Measurements from ENCODE around the gene COL25A1. TPM values are rescaled to one million over a fixed set of nuclear protein-coding genes. Genes with fewer than 3 reads are reported as not detected.

The COL25A1 gene
- total RNA-seq, 1 experiment from 2014 or later: not detected

DNA sequence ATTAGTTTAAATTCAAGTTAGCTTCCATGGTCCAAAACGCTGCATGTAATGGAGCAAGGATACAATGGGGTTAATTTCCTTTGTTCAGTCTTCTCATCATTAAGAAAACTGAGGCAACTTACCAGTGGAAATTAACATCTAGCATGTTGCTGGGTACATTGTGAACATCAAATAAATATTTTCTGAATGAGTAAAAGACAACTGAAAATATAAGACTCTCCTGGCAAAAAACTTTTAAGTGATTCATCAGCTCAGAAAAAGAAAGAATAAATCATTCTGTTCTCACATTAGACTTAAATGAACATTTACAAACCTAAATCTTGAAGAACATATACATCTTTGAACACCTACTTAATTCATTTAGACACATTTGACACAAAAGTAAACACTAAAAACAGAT, 401.2 kb downstream of the COL25A1 start:
- DNase-seq (ENCODE audit: low read depth, low spot score): no peak
- intact Hi-C loops (cut with micrococcal nuclease; ENCODE audit: unreplicated experiment): no loop called here
- H3K9me3 ChIP-seq (ENCODE audit: control insufficient read depth, insufficient read depth, low read depth, low read length): no peaks in the 10 kb centered on the region
- H3K4me1 ChIP-seq (ENCODE audit: control insufficient read depth, insufficient read depth, low read length): no peaks in the 10 kb centered on the region
- ATAC-seq: no peak
- no peaks in the 10 kb centered on the region for H3K27me3 ChIP-seq (ENCODE audit: control insufficient read depth, insufficient read depth, low read length)
- ChIA-PET CTCF (no interaction called here), POLR2A (no interaction called here)
- no peak for TF ChIP-seq SIN3A (IDR thresholded peaks at IDR 0.05; ENCODE audit: borderline replicate concordance, insufficient read depth, low read depth, low read length)
- TF ChIP-seq, protein P1, sequence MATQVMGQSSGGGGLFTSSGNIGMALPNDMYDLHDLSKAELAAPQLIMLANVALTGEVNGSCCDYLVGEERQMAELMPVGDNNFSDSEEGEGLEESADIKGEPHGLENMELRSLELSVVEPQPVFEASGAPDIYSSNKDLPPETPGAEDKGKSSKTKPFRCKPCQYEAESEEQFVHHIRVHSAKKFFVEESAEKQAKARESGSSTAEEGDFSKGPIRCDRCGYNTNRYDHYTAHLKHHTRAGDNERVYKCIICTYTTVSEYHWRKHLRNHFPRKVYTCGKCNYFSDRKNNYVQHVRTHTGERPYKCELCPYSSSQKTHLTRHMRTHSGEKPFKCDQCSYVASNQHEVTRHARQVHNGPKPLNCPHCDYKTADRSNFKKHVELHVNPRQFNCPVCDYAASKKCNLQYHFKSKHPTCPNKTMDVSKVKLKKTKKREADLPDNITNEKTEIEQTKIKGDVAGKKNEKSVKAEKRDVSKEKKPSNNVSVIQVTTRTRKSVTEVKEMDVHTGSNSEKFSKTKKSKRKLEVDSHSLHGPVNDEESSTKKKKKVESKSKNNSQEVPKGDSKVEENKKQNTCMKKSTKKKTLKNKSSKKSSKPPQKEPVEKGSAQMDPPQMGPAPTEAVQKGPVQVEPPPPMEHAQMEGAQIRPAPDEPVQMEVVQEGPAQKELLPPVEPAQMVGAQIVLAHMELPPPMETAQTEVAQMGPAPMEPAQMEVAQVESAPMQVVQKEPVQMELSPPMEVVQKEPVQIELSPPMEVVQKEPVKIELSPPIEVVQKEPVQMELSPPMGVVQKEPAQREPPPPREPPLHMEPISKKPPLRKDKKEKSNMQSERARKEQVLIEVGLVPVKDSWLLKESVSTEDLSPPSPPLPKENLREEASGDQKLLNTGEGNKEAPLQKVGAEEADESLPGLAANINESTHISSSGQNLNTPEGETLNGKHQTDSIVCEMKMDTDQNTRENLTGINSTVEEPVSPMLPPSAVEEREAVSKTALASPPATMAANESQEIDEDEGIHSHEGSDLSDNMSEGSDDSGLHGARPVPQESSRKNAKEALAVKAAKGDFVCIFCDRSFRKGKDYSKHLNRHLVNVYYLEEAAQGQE (IDR thresholded peaks at IDR 0.05; ENCODE audit: insufficient read depth in 1 of 2, low read depth in 2 of 2, low read length in 1 of 2): no peak
- TF ChIP-seq, protein P2, sequence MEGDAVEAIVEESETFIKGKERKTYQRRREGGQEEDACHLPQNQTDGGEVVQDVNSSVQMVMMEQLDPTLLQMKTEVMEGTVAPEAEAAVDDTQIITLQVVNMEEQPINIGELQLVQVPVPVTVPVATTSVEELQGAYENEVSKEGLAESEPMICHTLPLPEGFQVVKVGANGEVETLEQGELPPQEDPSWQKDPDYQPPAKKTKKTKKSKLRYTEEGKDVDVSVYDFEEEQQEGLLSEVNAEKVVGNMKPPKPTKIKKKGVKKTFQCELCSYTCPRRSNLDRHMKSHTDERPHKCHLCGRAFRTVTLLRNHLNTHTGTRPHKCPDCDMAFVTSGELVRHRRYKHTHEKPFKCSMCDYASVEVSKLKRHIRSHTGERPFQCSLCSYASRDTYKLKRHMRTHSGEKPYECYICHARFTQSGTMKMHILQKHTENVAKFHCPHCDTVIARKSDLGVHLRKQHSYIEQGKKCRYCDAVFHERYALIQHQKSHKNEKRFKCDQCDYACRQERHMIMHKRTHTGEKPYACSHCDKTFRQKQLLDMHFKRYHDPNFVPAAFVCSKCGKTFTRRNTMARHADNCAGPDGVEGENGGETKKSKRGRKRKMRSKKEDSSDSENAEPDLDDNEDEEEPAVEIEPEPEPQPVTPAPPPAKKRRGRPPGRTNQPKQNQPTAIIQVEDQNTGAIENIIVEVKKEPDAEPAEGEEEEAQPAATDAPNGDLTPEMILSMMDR (IDR thresholded peaks at IDR 0.05): no peak
- TF ChIP-seq POLR2AphosphoS5 (IDR thresholded peaks at IDR 0.05; ENCODE audit: low read depth, low read length): no peak
- TF ChIP-seq TCF7L2 (IDR thresholded peaks at IDR 0.05; ENCODE audit: low read depth, low read length): no peak
- in situ Hi-C loops (cut with HindIII; ENCODE audit: low pct_unique_long_range_greater_than_20kb, low sequenced_read_pairs): no loop called here
- no peaks in the 10 kb centered on the region; the same call in 1 of the 2 replicates for H3K36me3 ChIP-seq (ENCODE audit: control insufficient read depth, insufficient read depth, low read length)
- no peak overlapping the region for H3K4me3 ChIP-seq (ENCODE audit: low read depth in 2 of 2, low read length in 2 of 2)
- no peak overlapping the region for H3K27ac ChIP-seq (ENCODE audit: low read length)
- no TSS peak for BruUV-seq (replicated peaks)

DNA sequence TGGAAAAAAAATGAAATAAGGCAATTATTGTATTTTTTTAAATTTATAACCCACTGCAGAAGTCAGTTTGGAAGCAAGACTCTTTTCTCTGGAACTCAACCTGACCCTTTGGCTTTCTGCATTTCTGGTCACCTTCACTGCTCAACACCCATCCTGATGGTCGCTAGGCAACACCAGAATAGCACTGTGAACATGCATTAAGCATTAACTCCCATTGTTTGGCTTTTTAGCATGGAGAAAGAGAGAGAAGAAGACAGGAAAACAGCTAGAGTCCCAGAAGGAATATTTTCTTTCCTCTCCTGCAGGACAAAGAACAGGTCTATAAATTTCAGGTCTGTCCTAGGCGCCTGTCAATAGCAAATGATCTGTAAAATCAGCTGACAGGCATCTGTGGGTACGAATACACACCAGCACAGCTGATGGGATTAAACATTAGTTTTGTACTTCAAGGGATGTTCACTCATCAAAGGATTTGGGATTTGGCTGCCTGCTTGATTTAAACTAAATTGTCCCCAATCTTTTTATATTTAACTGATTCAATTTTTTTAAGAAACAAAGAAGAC, 402.4 kb downstream of the COL25A1 start:
- DNase-seq (ENCODE audit: low read depth, low spot score): no peak
- no TSS peak for BruUV-seq (replicated peaks)
- no peak for ATAC-seq
- TF ChIP-seq SIN3A (IDR thresholded peaks at IDR 0.05; ENCODE audit: borderline replicate concordance, insufficient read depth, low read depth, low read length): no peak
- TF ChIP-seq, protein P2 (IDR thresholded peaks at IDR 0.05): no peak
- TF ChIP-seq POLR2AphosphoS5 (IDR thresholded peaks at IDR 0.05; ENCODE audit: low read depth, low read length): no peak
- TF ChIP-seq, protein P1 (IDR thresholded peaks at IDR 0.05; ENCODE audit: insufficient read depth in 1 of 2, low read depth in 2 of 2, low read length in 1 of 2): no peak
- no peak for TF ChIP-seq TCF7L2 (IDR thresholded peaks at IDR 0.05; ENCODE audit: low read depth, low read length)
- ChIA-PET CTCF (no interaction called here), POLR2A (no interaction called here)
- Histone ChIP-seq H3K4me1 (ENCODE audit: control insufficient read depth, insufficient read depth, low read length) (no peaks in the 10 kb centered on the region), H3K27ac (ENCODE audit: low read length) (no peak overlapping the region), H3K36me3 (ENCODE audit: control insufficient read depth, insufficient read depth, low read length) (no peaks in the 10 kb centered on the region; the same call in 1 of the 2 replicates), H3K27me3 (ENCODE audit: control insufficient read depth, insufficient read depth, low read length) (no peaks in the 10 kb centered on the region), H3K9me3 (ENCODE audit: control insufficient read depth, insufficient read depth, low read depth, low read length) (no peaks in the 10 kb centered on the region), H3K4me3 (ENCODE audit: low read depth in 2 of 2, low read length in 2 of 2) (no peak overlapping the region)
- in situ Hi-C loops (cut with HindIII; ENCODE audit: low pct_unique_long_range_greater_than_20kb, low sequenced_read_pairs) (no loop called here), intact Hi-C loops (cut with micrococcal nuclease; ENCODE audit: unreplicated experiment) (no loop called here)

All from Panc1 (cell line).